Effector memory CD8-positive, alpha-beta T cell (primary cell): ENCODE measurements around the gene TNNT2.

Experiments used
- ATAC-seq: fragments of 150-1000 bp; cut with Tn5 transposase; replicated peaks from 2 replicates; pipeline ENCODE4 v1.10.0; 2021; ENCODE audit warnings: mild to moderate bottlenecking, moderate library complexity
- DNase-seq, 3 experiments: peaks; one replicate each; pipeline ENCODE4 v3.0.0; 2021
- H3K27ac Mint-ChIP-seq, 2 donors: one replicate each; pipeline ENCODE4 v1.8.0; 2022; ENCODE audit warnings: mild to moderate bottlenecking in 2 of 2, mixed read lengths in 2 of 2, moderate library complexity in 2 of 2
- H3K27me3 Mint-ChIP-seq, 2 donors: one replicate each; pipeline ENCODE4 v1.8.0; 2022; ENCODE audit warnings: mixed read lengths in 2 of 2
- H3K36me3 Mint-ChIP-seq: one replicate; pipeline ENCODE4 v1.8.0; 2022; ENCODE audit warnings: mild to moderate bottlenecking, moderate library complexity, mixed read lengths; ENCODE audit not compliant: insufficient read depth
- H3K4me1 Mint-ChIP-seq, 2 donors: one replicate each; pipeline ENCODE4 v1.8.0; 2022; ENCODE audit warnings: low read depth in 2 of 2, mixed read lengths in 2 of 2
- H3K4me3 Mint-ChIP-seq, 2 donors: one replicate each; pipeline ENCODE4 v1.8.0; 2022; ENCODE audit warnings: mild to moderate bottlenecking in 2 of 2, mixed read lengths in 2 of 2, moderate library complexity in 2 of 2
- H3K9me3 Mint-ChIP-seq, 2 donors: one replicate each; pipeline ENCODE4 v1.8.0; 2022; ENCODE audit warnings: mixed read lengths in 2 of 2

TNNT2 gene

GRCh38 chr1:201399018-201399351 lies 21.5 kb upstream of the TNNT2 start, which contains the start of gene LAD1:
LAD1 (minus strand) TSS chr1:201399324; CDS start chr1:201399306, 18 bp downstream.
- H3K4me1 Mint-ChIP-seq = no peaks in the 10 kb centered on the region
- no peak within 1 kb of the TSS for H3K4me3 Mint-ChIP-seq
- no peaks in the 10 kb centered on the region for H3K36me3 Mint-ChIP-seq
- H3K27ac Mint-ChIP-seq = no peak within 1 kb of the TSS
- H3K27me3 Mint-ChIP-seq = peaks cover 43 to 53% of the 10 kb centered on the region in 2 donors
- no peak for ATAC-seq
- no peak for DNase-seq
- no peaks in the 10 kb centered on the region for H3K9me3 Mint-ChIP-seq

DNA sequence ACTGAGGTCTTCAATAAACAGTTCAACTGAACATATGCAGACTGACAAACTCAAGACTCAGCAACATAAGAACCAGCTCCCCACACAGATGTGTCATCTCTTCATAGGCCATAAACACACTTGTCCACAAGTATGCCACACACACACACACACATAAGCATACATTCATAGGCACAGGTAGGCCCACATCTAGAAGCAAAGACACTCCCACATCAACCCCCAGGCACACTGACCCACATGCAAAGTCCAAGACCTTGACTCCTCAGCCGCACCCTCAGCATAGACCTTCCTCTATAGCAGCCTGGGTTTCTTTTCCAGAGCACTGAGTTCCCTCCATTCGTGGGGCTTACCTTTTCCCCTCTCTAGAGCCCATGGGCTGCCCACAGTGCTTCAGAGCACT lies 20.2 kb upstream of the TNNT2 start:
- Mint-ChIP-seq H3K36me3 (no peaks in the 10 kb centered on the region), H3K9me3 (no peaks in the 10 kb centered on the region), H3K4me3 (no peak overlapping the region), H3K4me1 (no peaks in the 10 kb centered on the region), H3K27ac (no peak overlapping the region), H3K27me3 (peaks cover 52 to 66% of the 10 kb centered on the region in 2 donors)
- ATAC-seq (no peak), DNase-seq (no peak)

DNA sequence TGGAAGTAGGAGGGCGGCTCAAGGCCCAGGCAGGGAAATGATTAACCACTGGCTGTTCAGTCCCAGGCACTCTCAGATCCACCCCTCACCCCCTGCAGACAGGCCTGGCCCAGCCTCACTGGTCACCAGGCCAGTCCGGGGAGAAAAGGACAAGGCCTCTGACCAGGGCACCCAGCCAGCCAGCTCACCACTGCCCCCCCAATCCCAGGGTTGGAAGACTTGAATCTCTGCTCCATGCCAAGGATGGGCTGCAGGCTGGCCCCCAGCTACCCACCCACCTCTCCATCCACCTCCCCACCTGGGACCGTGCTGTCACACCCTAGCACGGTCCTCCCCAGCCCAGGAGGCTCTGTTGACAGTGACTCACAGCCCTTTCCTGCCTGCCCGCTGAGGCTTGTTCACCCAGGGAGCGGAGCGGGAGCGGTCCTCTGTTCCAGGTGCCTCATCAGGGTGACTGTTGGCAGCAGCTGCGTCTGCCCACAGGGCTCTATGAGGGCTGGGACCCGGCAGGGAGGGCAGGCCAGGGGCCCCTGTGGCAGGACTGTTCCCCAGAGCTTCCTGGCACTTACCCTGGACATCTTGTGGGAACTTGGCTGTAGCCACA lies 19.5 kb upstream of the TNNT2 start:
- Mint-ChIP-seq H3K27me3 (peaks cover 58 to 73% of the 10 kb centered on the region in 2 donors), H3K4me3 (no peak overlapping the region), H3K9me3 (no peaks in the 10 kb centered on the region), H3K4me1 (no peaks in the 10 kb centered on the region), H3K27ac (no peak overlapping the region), H3K36me3 (no peaks in the 10 kb centered on the region)
- no peak for DNase-seq
- ATAC-seq = no peak

DNA sequence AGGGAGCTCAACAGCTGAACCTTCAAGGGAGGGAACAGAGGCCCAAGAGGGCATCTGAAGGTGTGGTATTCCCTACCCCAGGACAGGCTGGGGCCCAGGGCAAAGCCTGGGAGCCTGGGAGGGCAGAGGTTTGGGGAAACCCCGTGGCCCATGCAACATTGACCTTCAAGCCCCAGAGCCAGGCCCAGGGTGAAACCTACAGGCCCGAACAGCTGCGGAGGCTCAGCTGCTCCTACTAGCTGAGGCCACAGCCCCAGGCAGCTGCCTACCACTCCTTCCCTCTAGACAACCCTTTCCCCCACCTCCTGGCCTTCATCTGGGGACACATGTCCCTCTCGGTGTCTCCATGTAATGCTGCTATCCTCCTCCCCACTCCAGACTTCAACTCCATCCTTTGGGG lies 18.5 kb upstream of the TNNT2 start:
- Mint-ChIP-seq H3K4me1 (no peaks in the 10 kb centered on the region), H3K36me3 (peaks cover 2% of the 10 kb centered on the region), H3K9me3 (no peaks in the 10 kb centered on the region), H3K4me3 (no peak overlapping the region), H3K27me3 (peaks cover 66 to 83% of the 10 kb centered on the region in 2 donors), H3K27ac (no peak overlapping the region)
- ATAC-seq (no peak), DNase-seq (no peak)

GRCh38 chr1:201394591-201394990 lies 17.1 kb upstream of the TNNT2 start:
- H3K27me3 Mint-ChIP-seq = peaks cover 67 to 86% of the 10 kb centered on the region in 2 donors
- DNase-seq (no peak), ATAC-seq (no peak)
- H3K36me3 Mint-ChIP-seq = peaks cover 2% of the 10 kb centered on the region
- H3K9me3 Mint-ChIP-seq = no peaks in the 10 kb centered on the region
- H3K4me1 Mint-ChIP-seq = no peaks in the 10 kb centered on the region
- H3K4me3 Mint-ChIP-seq = no peak overlapping the region
- H3K27ac Mint-ChIP-seq = no peak overlapping the region

DNA sequence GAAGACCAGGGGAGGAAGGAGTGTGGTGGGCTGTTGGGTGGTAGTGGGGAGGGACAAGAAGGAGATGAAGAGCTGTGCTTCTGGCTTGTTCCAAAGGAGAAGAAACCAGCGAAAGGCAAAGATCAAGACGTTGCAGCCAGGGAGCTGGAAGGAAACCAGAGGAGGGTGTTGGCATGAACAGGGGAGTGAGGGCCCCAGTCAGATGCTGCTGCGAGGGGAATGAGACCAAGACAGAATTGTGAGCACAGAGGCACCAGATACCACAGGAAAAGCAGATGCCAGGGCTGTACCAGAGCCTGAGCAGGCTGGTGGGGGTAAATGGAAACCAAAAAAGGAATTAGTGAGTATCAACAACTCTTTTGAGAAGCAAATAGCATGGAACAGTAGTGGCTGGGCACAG lies 15.6 kb upstream of the TNNT2 start:
- H3K36me3 Mint-ChIP-seq = peaks cover 2% of the 10 kb centered on the region
- H3K27ac Mint-ChIP-seq = no peak overlapping the region
- H3K4me3 Mint-ChIP-seq = no peak overlapping the region
- ATAC-seq (no peak), DNase-seq (no peak)
- peaks cover 58 to 80% of the 10 kb centered on the region in 2 donors for H3K27me3 Mint-ChIP-seq
- no peaks in the 10 kb centered on the region for H3K4me1 Mint-ChIP-seq
- H3K9me3 Mint-ChIP-seq = no peaks in the 10 kb centered on the region

DNA sequence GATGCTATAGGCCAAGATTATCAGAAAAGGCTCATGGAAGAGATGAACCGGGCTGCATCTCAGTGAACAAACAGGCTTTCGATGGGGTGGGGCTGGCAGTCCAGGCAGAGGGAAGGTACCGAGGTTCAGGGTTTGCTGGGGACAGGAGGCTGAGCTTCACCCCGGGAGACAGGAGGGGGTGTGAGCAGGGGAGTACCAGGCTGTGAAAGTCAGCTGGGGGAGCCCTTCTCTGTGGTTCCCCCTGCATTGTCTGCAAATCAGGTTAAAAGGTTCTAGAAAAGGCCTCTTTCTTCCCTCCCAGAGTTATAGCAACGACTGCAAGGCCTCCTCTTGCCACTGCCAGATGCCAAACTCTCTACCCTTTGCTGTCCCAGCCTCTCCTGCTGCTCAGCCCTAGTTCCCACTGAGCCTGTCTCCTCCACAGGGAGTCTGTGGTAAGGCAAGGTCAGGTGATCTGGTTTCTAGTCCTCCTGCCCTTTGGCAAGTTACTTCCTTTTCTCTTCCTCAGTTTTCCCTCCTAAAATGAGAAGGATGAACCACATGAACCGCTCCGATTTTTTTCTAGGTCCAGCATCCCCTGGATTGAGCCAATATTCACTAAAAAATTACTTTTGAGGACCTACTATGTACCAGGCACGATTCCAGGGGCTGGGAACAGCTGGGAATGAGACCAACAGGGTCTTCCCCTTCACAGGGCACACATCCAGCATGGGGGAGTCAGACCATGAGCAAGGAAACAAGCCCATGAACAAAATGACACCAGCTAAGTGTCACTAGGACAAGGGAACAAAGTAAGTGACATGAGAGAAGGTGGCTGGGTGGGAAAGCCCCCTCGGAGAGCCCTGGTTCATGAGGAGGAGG lies 14.4 kb upstream of the TNNT2 start:
- no peak for DNase-seq
- Mint-ChIP-seq H3K27me3 (peaks cover 56 to 78% of the 10 kb centered on the region in 2 donors), H3K27ac (no peak overlapping the region), H3K36me3 (peaks cover 2% of the 10 kb centered on the region), H3K4me1 (no peaks in the 10 kb centered on the region), H3K4me3 (no peak overlapping the region), H3K9me3 (no peaks in the 10 kb centered on the region)
- ATAC-seq = no peak

- peaks cover 55 to 78% of the 10 kb centered on the region in 2 donors for H3K27me3 Mint-ChIP-seq
- H3K4me3 Mint-ChIP-seq = no peak overlapping the region
- H3K36me3 Mint-ChIP-seq = peaks cover 2% of the 10 kb centered on the region
- no peaks in the 10 kb centered on the region for H3K4me1 Mint-ChIP-seq
- no peak overlapping the region for H3K27ac Mint-ChIP-seq
- no peaks in the 10 kb centered on the region for H3K9me3 Mint-ChIP-seq
- DNase-seq (no peak), ATAC-seq (no peak)
Measured at GRCh38 chr1:201391225-201391624, 13.7 kb upstream of the TNNT2 start.

DNA sequence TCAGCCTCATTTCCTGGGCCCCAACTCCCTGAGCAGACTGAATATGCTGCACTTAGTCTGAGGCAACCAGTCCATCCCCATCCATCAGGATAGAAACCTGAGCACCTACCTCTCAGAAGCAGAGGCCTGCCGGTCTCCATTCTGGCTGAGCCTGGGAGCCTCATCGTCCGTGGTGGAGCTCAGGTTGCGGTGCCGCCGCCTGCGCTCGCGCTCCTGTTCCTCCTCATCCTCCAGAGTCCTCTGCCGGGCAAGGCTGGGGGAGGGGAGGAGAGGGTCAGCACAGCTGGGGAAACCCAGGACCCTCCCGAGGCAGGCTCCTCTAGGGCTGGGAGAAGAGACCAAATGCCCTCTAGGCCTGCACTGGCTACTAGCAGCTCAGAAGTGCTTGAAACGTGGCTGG lies 11.6 kb upstream of the TNNT2 start:
- Mint-ChIP-seq H3K27ac (no peak overlapping the region), H3K36me3 (peaks cover 2% of the 10 kb centered on the region), H3K4me1 (no peaks in the 10 kb centered on the region), H3K27me3 (peaks cover 50 to 78% of the 10 kb centered on the region in 2 donors), H3K9me3 (no peaks in the 10 kb centered on the region), H3K4me3 (no peak overlapping the region)
- no peak for ATAC-seq
- DNase-seq = no peak

DNA sequence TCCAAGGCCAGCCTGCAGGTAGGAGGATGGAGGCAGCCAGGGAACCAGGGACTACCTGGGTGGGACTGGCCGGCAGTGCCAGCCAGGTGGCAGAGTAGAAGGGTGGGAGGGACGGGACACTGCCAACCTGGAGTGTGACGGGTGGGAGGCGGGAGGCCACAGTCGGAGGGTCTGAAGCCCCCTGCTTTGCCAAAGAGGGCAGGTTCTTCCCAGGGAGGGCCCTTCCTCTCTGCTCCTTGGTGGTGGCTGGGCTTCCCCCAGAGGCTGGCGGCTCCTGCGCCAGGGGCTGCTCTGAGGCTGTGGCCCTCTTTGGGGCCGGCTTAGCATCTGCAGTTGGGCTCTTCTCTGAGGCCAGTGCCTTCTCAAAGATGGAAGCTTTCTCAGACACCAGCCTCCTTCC lies 8.7 kb upstream of the TNNT2 start:
- H3K36me3 Mint-ChIP-seq = peaks cover 2% of the 10 kb centered on the region
- DNase-seq (no peak), ATAC-seq (no peak)
- peaks cover 0 to 2% of the 10 kb centered on the region in 2 donors for H3K4me1 Mint-ChIP-seq
- peaks cover 38 to 77% of the 10 kb centered on the region in 2 donors for H3K27me3 Mint-ChIP-seq
- H3K4me3 Mint-ChIP-seq = no peak overlapping the region
- no peak overlapping the region for H3K27ac Mint-ChIP-seq
- H3K9me3 Mint-ChIP-seq = no peaks in the 10 kb centered on the region

- ATAC-seq (peak; percentile 56), DNase-seq (peak; percentile 20 to 30 (median 21))
- Mint-ChIP-seq H3K36me3 (no peaks in the 10 kb centered on the region), H3K9me3 (no peaks in the 10 kb centered on the region), H3K4me3 (no peak overlapping the region), H3K27me3 (peaks cover 33 to 78% of the 10 kb centered on the region in 2 donors), H3K4me1 (peaks cover 0 to 2% of the 10 kb centered on the region in 2 donors), H3K27ac (no peak overlapping the region)
Measured at GRCh38 chr1:201385299-201385891, 7.9 kb upstream of the TNNT2 start.

DNA sequence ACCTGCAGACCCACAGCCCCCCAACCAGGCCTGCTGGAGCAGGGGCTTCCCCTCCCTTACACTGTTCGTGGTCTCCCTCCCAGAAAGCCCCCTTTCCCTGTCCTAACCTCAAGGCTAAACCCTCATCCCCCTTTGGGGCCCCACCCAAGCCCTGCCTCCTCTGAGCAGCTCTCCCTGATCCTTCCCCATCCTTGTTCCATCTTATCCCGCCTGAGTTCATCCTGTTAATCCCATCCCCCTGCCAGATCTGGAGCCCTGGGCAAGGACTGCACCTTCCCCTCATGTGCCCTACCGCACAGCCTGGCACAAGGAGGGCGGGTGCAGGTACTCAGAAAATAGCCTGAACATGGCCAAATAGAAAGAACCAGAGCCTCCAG lies 6.9 kb upstream of the TNNT2 start:
- peak overlapping the region in 1 of 2 donors; percentile 3 for H3K27ac Mint-ChIP-seq

GRCh38 chr1:201383647-201384405 lies 6.3 kb upstream of the TNNT2 start:
- Mint-ChIP-seq H3K36me3 (no peaks in the 10 kb centered on the region), H3K4me3 (no peak overlapping the region), H3K9me3 (no peaks in the 10 kb centered on the region), H3K4me1 (peaks cover 0 to 2% of the 10 kb centered on the region in 2 donors), H3K27me3 (peaks cover 37 to 79% of the 10 kb centered on the region in 2 donors), H3K27ac (peak overlapping the region in 1 of 2 donors; percentile 3)
- DNase-seq (no peak), ATAC-seq (no peak)

More for the DNA sequence above, 6.9 kb upstream of the TNNT2 start:
- DNase-seq (no peak), ATAC-seq (no peak)
- H3K4me3 Mint-ChIP-seq = no peak overlapping the region
- H3K36me3 Mint-ChIP-seq = no peaks in the 10 kb centered on the region
- H3K27me3 Mint-ChIP-seq = peaks cover 33 to 78% of the 10 kb centered on the region in 2 donors
- no peaks in the 10 kb centered on the region for H3K9me3 Mint-ChIP-seq
- peaks cover 0 to 2% of the 10 kb centered on the region in 2 donors for H3K4me1 Mint-ChIP-seq
